Measurements from ENCODE around the gene COPA.

Gene COPA

DNA sequence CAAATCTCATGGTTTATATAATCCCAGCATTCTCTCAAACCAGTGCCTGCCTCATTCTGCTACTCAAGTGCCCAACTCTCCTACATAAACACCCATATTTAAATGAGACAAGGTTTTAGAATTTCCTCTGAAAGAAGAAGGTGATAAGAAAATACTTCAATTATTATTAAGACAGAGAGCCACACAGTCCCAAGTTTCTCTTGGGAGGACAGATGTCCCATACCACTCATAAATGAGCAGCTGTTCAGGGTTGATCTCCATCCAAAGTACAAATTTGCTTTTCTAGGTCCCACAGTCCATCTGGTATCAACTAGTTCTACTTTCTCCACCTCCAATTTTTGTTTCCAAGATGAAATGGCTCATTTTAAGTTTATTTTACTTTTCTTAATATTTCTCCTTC is 92.0 kb downstream of the COPA start:
- Histone ChIP-seq H3K9ac (ENCODE audit: insufficient read length) (no peak overlapping the region), H3K36me3 (ENCODE audit: insufficient read depth, low read length) (no peaks in the 10 kb centered on the region), H3K4me3 (no peak overlapping the region), H3K27ac (no peak overlapping the region), H3K9me3 (ENCODE audit: low read depth, low read length) (no peaks in the 10 kb centered on the region)
- TF ChIP-seq FOXP2 (optimal IDR thresholded peaks at IDR 0.05; ENCODE audit: control extremely low read depth, extremely low read length, insufficient read depth) (no peak), EZH2 (IDR thresholded peaks at IDR 0.05) (no peak), POLR2AphosphoS5 (IDR thresholded peaks at IDR 0.05; ENCODE audit: borderline replicate concordance, low read depth, low read length) (no peak)
- no peak for DNase-seq (ENCODE audit: low read depth, low spot score)

DNA sequence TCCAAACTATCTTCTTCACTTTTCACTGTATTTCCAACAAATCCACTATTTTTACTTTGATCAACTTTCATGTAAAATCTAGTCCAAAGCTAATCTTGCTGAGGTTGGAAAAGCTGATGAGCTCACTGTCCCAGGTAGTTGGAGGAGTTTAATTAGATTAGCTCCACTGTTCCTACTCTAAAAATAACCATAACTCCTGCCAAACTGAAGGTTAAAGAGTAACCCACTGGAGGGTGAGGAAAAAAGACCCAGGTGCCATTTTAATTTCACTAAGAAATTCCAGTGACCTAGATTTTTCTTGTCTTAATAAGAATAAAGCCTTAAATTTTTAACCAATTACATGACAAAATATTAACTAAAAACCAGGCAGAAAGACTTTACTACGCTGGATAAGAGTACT is 96.0 kb downstream of the COPA start:
- no peaks in the 10 kb centered on the region for H3K9me3 ChIP-seq (ENCODE audit: low read depth, low read length)
- no peak for DNase-seq (ENCODE audit: low read depth, low spot score)
- no peak overlapping the region for H3K4me3 ChIP-seq
- H3K36me3 ChIP-seq (ENCODE audit: insufficient read depth, low read length): peaks cover 9% of the 10 kb centered on the region; the same call in 1 of the 2 replicates
- TF ChIP-seq POLR2AphosphoS5 (IDR thresholded peaks at IDR 0.05; ENCODE audit: borderline replicate concordance, low read depth, low read length) (no peak), EZH2 (IDR thresholded peaks at IDR 0.05) (no peak), FOXP2 (optimal IDR thresholded peaks at IDR 0.05; ENCODE audit: control extremely low read depth, extremely low read length, insufficient read depth) (no peak)
- H3K9ac ChIP-seq (ENCODE audit: insufficient read length): no peak overlapping the region
- H3K27ac ChIP-seq: no peak overlapping the region

DNA sequence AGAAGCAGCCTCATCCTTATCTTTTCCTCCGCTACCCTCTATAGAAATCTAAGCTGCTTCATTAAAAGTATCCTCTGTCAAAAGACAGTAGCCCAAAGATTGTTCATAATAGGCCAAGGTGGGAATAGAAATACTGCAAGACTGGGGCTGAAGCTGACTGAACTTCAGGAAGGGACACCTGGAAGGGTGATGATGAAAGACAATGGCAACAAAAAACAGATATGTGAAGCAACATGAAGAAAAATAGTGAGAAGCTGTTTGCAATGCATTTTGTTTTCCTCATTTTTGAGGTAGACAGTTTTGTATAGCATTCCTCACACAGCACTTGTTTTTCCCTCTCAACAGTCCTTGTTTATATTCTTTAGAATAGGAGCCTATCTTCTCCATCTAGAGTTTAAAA is 97.6 kb downstream of the COPA start:
- Histone ChIP-seq H3K27ac (no peak overlapping the region), H3K4me3 (no peak overlapping the region), H3K9me3 (ENCODE audit: low read depth, low read length) (no peaks in the 10 kb centered on the region), H3K9ac (ENCODE audit: insufficient read length) (no peak overlapping the region), H3K36me3 (ENCODE audit: insufficient read depth, low read length) (peaks cover 19% of the 10 kb centered on the region)
- TF ChIP-seq FOXP2 (optimal IDR thresholded peaks at IDR 0.05; ENCODE audit: control extremely low read depth, extremely low read length, insufficient read depth): no peak
- no peak for TF ChIP-seq POLR2AphosphoS5 (IDR thresholded peaks at IDR 0.05; ENCODE audit: borderline replicate concordance, low read depth, low read length)
- no peak for TF ChIP-seq EZH2 (IDR thresholded peaks at IDR 0.05)
- no peak for DNase-seq (ENCODE audit: low read depth, low spot score)

DNA sequence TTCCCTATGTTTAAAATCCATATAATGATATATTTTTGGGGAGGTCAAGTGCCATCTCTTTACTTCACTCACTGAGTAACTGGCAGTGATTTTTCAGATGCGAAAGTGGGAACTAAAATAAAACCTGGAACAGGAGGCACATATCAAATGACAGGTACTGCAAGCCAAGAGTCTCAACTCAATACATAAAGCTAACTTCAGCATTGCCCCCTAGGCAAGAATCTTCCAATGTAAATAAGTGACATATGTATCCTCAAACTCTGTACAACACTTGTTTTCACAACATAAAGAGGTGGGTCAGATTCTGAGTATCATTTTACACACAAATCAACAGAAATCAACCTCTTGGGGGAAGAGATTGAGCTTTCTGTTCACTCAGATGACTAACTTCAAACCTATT is 98.8 kb downstream of the COPA start:
- no peak for TF ChIP-seq POLR2AphosphoS5 (IDR thresholded peaks at IDR 0.05; ENCODE audit: borderline replicate concordance, low read depth, low read length)
- TF ChIP-seq FOXP2 (optimal IDR thresholded peaks at IDR 0.05; ENCODE audit: control extremely low read depth, extremely low read length, insufficient read depth): no peak
- no peak for TF ChIP-seq EZH2 (IDR thresholded peaks at IDR 0.05)
- Histone ChIP-seq H3K9me3 (ENCODE audit: low read depth, low read length) (no peaks in the 10 kb centered on the region), H3K27ac (no peak overlapping the region), H3K4me3 (no peak overlapping the region), H3K9ac (ENCODE audit: insufficient read length) (no peak overlapping the region), H3K36me3 (ENCODE audit: insufficient read depth, low read length) (peaks cover 31% of the 10 kb centered on the region)
- no peak for DNase-seq (ENCODE audit: low read depth, low spot score)

DNA sequence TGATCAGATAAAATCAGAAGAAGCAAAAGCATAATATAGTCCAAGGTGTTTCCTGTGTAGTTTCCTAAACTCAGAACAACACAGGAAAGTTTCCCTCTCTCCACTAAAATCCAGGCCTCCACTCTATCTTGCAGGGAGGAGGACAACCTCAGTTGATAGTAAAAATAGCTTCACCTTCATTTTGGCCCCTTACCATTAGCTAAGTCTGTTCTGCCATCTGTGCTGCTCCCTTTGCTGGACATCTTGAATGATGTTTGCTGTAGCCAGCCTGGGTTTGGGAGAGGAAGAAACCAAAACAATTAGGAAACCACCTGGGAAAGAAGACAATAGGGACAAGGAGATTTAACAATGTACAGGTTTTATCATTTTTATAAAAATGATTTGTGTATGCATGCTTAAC is 99.3 kb downstream of the COPA start:
- H3K9ac ChIP-seq (ENCODE audit: insufficient read length): no peak overlapping the region
- no peak for DNase-seq (ENCODE audit: low read depth, low spot score)
- no peak overlapping the region for H3K4me3 ChIP-seq
- no peaks in the 10 kb centered on the region for H3K9me3 ChIP-seq (ENCODE audit: low read depth, low read length)
- H3K27ac ChIP-seq: no peak overlapping the region
- peaks cover 36% of the 10 kb centered on the region for H3K36me3 ChIP-seq (ENCODE audit: insufficient read depth, low read length)
- no peak for TF ChIP-seq FOXP2 (optimal IDR thresholded peaks at IDR 0.05; ENCODE audit: control extremely low read depth, extremely low read length, insufficient read depth)
- no peak for TF ChIP-seq EZH2 (IDR thresholded peaks at IDR 0.05)
- TF ChIP-seq POLR2AphosphoS5 (IDR thresholded peaks at IDR 0.05; ENCODE audit: borderline replicate concordance, low read depth, low read length): no peak

DNA sequence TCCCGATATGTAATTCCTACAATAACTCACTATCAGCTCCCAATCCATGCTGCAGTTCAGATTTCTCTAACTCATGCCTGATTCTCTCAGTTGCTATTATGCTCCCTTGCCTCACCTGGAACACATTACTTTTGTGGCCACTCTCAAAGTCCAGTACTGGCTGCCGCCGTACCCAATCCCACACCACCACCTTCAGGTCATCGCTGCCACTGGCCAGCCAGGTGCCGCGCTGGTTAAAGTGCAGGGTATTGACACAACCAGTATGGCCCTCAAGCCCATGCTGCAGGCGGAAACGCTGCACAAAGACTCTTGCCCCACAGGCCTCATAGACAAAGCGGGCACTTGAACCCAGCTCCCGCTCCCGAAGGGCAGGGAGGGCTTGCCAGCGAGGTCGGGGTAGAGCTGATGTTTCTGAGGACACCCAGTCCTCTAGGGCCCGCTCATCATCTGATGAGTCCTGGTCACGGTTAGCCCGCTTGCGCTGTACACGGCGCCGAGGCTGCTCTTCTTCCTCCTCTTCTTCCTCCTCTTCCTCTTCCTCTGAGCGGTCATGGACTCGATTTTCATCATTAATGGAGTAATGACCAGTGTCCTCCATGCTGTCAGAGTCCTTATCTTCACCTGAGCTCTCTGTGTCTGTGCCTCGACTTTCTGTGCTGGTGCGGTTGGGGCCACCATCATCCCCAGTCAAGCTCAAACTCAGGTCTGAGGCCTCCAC is 103.3 kb downstream of the COPA start:
- TF ChIP-seq POLR2AphosphoS5 (IDR thresholded peaks at IDR 0.05; ENCODE audit: borderline replicate concordance, low read depth, low read length) (no peak), FOXP2 (optimal IDR thresholded peaks at IDR 0.05; ENCODE audit: control extremely low read depth, extremely low read length, insufficient read depth) (no peak), EZH2 (IDR thresholded peaks at IDR 0.05) (no peak)
- Histone ChIP-seq H3K9me3 (ENCODE audit: low read depth, low read length) (no peaks in the 10 kb centered on the region), H3K36me3 (ENCODE audit: insufficient read depth, low read length) (peaks cover 68% of the 10 kb centered on the region), H3K4me3 (no peak overlapping the region), H3K27ac (no peak overlapping the region), H3K9ac (ENCODE audit: insufficient read length) (no peak overlapping the region)
- DNase-seq (ENCODE audit: low read depth, low spot score): no peak
